Measurements from ENCODE around the gene CCL11.

CCL11 gene

DNA sequence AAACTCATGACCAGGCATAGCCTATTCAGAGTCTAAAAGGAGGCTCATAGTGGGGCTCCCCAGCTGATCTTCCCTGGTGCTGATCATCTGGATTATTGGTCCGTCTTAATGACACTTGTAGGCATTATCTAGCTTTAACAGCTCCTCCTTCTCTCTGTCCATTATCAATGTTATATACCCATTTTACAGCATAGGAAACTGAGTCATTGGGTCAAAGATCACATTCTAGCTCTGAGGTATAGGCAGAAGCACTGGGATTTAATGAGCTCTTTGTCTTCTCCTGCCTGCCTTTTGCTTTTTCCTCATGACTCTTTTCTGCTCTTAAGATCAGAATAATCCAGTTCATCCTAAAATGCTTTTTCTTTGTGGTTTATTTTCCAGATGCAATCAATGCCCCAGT, 29.7 kb upstream of the CCL11 start:
- in situ Hi-C loops (cut with MboI; ENCODE audit: low sequenced_read_pairs) = loop anchor here (25.0 kb wide), 1 partner anchor 106 kb away; the partner anchor contains the start of genes CCL1 and CCL13

DNA sequence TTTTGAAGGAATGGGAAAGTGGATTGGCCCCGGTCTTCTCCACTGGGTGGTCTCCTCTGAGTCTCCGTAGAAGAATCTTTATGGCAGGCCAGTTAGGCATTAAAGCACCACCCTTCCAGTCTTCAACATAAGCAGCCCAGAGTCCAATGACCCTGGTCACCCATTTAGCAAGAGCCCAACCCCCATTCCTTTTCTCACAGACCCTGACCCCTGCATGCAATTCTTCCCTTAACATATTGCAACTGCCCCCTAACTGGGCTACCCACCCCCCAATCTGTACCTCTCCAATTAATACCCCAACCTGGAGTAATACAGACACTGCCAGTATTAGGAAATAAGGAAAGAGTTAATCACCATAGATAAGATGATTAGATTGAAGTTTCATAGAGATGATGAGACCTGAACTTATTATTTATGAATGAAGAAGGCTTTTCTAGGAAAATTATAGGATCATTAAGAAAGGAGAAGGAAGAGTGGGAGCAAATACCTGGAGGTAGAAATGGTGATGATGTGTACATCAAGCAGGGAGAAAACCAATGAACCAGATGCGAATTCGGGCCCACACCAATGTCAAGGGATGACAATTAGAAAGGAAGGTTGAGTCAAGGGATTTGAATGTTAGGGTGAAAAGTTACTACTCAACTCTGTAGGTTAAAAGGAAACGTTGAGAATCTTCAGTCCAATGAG, 28.1 kb upstream of the CCL11 start:
- in situ Hi-C loops (cut with MboI; ENCODE audit: low sequenced_read_pairs) = loop anchor here (25.0 kb wide), 1 partner anchor 105 kb away; the partner anchor contains the start of genes CCL1 and CCL13

DNA sequence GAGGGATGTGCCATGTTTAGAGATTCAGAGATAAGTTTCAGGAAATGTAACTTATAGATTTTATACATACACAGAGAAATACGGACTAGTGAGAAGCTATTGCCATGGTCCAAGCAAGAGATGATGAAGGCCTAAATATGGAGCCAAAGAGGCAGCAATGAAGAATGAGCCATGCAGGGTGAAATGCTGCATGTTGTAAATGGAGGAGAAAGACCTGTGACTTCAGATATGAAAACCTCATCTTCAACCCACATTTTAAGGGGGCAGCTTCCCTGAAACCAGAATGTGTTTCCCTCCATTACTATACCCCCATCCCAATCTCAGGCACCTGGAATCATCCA, 27.6 kb upstream of the CCL11 start:
- in situ Hi-C loops (cut with MboI; ENCODE audit: low sequenced_read_pairs) = loop anchor here (25.0 kb wide), 1 partner anchor 104 kb away; the partner anchor contains the start of genes CCL1 and CCL13

DNA sequence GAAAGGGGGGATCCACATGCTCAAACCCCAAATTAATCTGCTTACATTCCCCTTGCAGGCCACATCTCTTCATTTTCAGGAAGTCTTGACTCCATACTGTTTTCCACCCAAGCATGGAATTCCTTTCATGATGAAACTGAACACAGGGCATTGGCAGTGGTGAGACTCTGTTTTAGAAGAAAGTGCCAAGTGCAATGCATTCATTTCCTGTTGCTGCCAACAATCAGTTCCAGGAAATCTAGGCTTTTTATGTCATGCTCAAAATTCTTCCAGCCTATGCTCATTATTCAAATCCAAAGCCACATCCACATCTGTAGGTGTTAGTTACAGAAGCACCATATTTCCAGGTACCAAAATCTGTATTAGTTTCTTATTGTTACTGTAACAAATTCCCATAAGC, 26.4 kb upstream of the CCL11 start:
- in situ Hi-C loops (cut with MboI; ENCODE audit: low sequenced_read_pairs) = loop anchor here (25.0 kb wide), 1 partner anchor 103 kb away; the partner anchor contains the start of genes CCL1 and CCL13

DNA sequence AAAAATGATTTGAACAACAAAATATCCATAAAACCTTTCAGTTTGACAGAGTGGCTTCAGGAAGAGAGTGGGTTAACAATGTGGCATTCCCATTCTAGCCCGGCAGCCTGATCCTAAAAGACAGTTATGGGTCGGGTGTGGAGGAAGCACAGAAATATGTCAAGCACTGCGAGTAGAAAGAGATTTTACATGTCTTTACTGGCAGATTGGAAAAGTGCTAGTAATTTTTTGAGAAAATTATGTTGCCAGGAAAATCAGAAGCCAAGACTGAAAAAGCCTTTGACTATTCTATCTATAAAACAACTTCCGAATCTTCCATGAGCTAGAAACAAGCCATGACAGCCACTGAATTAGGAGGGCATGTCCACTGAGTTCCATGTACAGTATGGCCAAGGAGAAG, 24.7 kb upstream of the CCL11 start:
- in situ Hi-C loops (cut with MboI; ENCODE audit: low sequenced_read_pairs) = loop anchor here (25.0 kb wide), 1 partner anchor 101 kb away; the partner anchor contains the start of genes CCL1 and CCL13

DNA sequence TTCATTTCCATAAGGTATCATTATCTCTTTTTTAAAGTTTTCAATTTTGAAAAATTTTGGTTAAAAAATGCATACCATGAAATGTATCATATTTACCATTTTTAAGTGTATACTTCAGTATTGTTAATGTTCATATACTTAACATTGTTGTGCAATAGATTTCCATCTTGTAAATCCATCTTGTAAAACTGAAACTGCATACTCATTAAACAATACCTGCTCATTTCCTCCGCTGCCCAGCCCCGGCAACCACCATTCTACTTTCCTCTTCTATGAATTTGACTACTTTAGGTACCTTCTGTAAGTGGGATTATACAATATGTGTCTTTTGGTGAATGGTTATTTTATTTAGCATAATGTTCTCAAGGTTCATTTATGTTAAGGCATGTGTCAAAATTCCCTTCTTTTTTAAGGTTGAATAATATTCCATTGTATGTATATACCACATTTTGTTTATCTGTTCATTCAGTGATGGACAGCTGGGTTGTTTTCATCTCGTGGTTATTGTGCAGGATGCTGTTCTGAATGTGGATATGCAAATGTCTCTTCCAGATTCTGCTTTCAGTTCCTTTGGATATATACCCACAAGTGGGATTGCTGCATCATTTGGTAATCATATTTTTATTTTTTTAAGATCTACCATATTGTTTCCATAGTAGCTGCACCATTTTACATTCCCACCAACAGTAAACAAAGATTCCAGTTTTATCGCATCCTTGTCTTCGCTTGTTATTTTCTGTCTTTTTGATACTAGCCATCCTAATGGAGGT, 23.8 kb upstream of the CCL11 start:
- in situ Hi-C loops (cut with MboI; ENCODE audit: low sequenced_read_pairs) = loop anchor here (25.0 kb wide), 1 partner anchor 101 kb away; the partner anchor contains the start of genes CCL1 and CCL13

DNA sequence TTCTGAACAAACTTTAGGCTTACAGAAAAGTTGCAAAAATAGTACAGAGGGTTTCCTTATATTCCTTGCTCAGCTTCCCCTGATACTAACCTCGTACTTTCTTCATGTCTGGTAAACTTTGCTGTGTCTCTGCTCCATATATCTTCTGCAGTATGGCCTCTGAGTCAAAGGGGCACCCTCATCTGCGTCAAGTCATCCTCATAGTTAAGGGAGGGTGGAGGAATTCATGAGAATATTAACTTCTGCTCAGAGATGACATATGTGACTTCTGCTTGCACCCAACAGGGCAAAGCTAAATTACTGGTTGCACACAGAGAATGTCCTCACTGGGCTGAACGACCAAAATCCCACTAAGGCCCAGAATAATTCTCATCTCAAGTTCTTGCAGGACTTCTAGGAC, 19.8 kb upstream of the CCL11 start:
- in situ Hi-C loops (cut with MboI; ENCODE audit: low sequenced_read_pairs) = loop anchor here (25.0 kb wide), 1 partner anchor 97 kb away; the partner anchor contains the start of genes CCL1 and CCL13

DNA sequence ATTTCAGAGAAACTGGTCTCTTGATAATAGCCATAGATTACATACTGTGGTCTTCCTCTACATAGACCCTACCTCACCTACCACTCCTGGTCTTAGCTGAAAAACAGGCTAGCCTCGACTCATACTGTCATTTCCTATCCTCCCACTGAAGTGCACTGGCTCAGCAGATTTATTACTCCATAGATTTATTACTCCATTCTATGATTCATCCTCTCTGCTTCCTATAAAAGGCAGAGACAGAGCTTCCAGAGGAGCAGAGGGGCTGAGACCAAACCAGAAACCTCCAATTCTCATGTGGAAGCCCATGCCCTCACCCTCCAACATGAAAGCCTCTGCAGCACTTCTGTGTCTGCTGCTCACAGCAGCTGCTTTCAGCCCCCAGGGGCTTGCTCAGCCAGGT, 15.6 kb upstream of the CCL11 start, which contains the start of gene CCL7:
Gene CCL7, plus strand, starts transcription at position 253 of the 400 bp plus-strand sequence. Its CDS starts 70 bp downstream, at position 323.
- in situ Hi-C loops (cut with MboI; ENCODE audit: low sequenced_read_pairs) = loop anchor here (25.0 kb wide), 1 partner anchor 92 kb away; the partner anchor contains the start of genes CCL1 and CCL13

DNA sequence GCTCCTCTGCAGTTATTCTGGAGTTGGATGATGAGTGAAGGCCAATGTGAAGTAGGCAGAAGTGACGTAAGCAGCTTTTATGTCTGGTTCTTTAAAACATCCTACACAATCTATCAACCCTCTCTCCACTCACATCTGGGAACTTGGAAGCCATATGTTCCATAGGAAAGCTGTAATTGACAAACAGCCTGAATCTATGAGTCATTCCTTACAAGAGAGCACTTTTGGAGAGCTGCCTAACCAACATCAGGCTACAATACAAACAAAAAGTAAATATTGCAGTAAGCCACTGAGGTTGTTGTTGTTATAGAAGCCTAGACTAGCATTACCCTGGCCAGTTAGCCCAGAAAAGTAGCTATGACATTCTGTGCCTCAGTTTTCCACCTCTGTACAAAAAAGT, 9.7 kb upstream of the CCL11 start:
- in situ Hi-C loops (cut with MboI; ENCODE audit: low sequenced_read_pairs) = no loop called here

DNA sequence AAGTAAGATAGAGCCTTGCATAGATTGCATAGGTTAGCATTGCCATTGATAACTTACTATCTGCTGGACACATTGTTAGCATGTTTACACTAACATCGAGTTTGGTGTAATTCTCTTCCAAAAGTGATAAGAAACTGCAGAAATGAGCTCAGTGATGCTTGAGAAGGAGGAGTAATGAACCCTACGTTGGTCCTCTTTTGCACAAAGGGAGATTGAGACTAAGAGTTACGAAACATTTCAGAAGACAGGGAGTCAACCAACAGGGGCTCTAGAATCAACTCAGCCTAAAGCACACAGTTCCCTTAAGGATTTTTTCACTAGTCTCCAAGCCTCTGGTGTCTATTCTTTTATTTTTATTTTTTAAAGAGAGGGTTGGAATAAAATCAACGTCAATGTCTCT, 8.7 kb upstream of the CCL11 start:
- in situ Hi-C loops (cut with MboI; ENCODE audit: low sequenced_read_pairs) = no loop called here

DNA sequence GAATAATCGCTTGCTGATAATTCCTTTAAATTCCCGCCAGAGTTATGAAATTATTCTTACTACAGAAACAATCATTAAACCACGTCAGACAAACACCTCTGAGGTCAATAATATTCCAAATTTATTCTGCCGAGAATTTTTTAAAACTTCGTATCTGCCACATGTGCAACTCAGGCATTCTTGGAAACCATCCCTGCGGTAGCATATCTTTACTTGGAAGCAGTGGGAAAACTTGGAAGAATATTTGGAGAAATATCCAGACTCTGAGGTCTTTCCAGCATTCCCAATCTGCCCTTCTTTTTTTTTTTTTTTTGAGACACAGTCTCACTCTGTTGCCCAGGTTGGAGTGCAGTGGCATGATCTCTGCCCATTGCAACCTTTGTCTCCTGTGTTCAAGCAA, 2.0 kb upstream of the CCL11 start:
- in situ Hi-C loops (cut with MboI; ENCODE audit: low sequenced_read_pairs) = no loop called here

DNA sequence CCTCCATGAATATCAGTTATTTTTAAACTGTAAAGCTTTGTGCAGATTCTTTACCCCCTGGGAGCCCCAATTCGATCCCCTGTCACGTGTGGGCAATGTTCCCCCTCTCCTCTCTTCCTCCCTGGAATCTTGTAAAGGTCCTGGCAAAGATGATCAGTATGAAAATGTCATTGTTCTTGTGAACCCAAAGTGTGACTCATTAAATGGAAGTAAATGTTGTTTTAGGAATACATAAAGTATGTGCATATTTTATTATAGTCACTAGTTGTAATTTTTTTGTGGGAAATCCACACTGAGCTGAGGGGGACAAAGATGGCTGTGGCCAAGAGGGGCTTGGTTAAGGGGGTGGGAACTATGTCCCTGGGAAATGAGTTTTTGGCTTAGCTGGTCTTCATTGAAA, 2.3 kb downstream of the CCL11 start:
- in situ Hi-C loops (cut with MboI; ENCODE audit: low sequenced_read_pairs) = no loop called here

DNA sequence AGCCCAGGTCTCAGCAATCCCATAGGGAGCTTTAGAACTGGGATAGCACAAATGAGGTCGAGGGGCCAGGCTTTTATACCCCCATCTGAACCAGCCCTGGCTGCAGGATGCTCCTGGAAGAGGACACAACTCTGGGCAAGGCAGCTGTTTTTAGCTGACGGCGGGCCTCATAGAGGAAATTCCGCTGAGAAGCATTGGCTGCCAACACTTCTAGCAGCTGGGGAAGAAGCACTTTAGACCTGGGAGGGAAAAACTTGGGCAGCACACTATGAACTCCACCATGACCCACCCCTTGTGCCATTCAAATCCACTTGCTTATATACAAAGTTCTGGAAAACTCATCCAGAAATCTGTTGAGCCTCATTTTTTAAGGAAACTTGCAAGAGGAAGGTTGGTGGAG, 5.0 kb downstream of the CCL11 start:
- in situ Hi-C loops (cut with MboI; ENCODE audit: low sequenced_read_pairs) = no loop called here

DNA sequence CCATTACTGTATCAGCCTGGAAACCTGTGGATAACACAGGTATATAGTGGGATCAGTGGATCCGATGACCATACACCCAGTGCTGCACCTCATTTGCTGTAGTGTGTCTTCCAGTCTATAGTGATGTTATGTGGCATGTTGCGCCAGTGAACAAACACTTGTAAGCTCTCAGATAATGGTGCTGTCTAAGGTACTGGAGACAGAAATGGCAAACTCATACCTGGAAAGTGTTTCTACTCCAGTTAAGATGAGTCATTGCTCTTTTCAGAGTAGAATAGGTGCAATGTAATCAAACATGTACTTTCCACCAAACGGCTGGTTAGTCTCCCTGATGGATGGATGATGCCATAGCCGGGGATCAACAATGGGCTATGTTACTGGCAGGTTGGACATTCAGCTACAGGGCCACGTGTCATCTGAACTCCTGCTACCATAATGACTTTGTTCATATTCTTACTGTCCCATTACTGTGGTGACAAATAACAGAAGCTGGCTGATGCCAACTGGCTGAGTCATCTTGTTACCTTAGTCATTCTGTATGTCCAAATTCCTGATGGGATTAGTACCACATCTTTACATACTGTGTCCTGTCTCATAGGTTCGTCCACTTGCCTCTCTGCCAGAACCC, 6.3 kb downstream of the CCL11 start:
- in situ Hi-C loops (cut with MboI; ENCODE audit: low sequenced_read_pairs) = no loop called here

DNA sequence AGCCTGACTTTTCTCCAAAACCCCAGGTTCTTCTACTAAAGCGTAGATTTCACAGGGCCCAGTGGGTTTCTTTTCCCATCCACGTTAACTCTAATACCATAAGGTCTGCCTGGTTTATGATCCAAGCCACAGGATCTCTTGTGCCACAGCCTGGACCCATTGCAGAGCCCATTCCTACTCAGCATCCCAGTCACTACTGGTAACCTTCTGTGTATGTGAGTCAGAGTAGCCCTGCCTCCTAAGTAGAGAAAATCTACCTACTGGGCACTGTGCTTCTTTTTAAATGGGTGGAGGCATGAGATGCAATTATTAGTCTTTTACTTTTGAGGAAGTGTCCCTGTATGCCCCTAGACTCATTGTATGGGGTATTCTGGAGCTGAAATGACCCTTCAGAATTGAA, 13.5 kb downstream of the CCL11 start:
- in situ Hi-C loops (cut with MboI; ENCODE audit: low sequenced_read_pairs) = no loop called here

DNA sequence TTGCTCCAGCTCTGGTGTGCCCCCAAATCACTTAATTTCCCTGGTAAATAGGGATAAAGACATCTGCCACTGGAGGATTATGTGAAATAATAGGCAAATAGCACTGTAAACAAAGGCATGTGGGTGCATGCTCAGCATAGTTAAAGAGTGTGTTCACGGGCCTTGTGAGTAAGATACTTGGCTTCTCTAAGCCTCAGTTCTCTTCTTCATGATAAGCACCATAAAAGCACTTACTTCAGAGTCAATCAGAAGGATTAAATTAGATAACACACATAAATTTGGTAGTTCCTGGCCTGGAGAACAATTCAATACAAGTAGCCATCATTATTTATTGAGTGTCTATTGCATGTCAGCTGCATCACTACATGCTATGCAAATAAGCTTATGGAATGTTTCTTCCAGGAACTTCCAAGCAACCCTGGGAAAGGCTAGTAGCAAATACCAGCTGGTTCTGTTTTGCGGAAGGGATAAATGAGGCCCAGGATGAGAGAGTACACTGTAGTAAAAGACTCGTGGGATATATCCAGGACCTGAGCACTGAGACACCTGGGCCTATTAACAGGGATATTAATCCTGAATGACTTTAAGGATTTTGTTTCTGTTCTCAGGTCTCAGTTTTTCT, 14.5 kb downstream of the CCL11 start:
- in situ Hi-C loops (cut with MboI; ENCODE audit: low sequenced_read_pairs) = loop anchor here (25.0 kb wide), 1 partner anchor 337 kb away; no protein-coding TSS in a partner anchor

DNA sequence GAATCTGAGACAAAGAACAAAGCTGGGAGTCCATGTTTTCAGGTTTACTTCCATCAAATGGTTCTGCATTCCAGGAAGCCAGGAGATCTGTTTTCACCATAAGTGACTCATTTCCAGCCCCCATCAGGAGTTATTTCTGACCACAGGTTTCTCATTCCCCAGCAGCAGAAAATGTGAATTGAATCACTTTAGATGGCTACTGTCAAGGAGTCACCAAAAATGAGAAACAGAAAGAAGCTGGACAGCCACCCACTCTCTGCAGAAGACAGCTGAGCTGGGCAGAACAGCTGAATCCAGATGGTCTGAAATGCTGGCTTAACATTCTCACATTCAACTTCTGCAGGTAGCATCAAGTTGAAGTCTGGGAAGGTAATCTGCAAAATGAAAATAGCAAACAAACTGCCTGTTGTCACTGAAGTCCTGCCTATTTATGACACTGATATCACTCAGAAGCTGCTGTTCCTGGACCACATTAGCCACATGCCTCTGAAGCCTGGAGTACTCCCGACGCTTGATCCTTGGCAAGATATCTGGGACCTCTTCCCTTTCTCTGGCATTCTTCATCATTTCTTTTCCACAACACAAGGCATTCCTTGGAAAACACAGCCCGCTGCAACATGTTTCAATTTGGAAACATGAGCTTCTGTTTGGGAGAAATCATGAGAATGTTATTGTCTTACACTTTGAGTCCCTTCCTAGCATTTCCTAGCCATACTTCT, 15.3 kb downstream of the CCL11 start:
- in situ Hi-C loops (cut with MboI; ENCODE audit: low sequenced_read_pairs) = loop anchor here (25.0 kb wide), 1 partner anchor 336 kb away; no protein-coding TSS in a partner anchor

DNA sequence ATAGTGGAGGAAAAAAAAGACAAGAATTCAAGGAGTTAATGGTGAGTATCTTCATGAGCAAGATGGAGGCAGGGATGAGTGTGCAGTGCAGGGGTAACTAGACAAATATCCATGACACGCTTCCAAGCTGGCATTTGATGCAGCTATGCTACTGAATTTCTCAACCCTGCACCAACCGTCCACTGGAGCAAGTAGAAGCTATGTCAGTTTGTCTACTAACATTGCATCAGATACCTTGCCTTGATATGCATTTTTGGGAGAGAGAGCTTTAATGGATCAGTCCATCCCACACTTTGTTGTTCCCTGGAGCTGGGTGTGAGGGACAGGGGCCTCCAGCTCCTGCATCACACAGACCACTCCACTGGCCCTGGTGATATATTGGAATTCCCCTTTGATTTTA, 16.4 kb downstream of the CCL11 start:
- in situ Hi-C loops (cut with MboI; ENCODE audit: low sequenced_read_pairs) = loop anchor here (25.0 kb wide), 1 partner anchor 335 kb away; no protein-coding TSS in a partner anchor

DNA sequence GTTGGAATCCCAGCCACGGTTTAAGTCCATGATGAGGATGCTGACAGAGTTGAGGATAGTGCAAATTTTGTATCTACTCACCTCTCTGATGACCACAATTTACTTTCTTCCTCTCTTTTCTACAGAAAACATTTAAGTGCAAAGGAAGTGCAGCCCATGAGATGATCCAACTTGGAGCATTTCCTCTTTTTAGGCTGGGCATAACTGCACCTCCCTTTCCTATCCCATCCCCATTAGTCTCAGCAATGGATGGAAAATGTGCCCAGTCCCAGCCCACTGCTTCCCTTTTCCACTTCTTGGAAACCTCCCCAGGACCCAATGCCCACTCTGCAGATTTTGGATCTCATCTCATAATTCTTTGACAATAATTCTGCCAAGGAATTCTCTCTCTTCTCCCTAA, 17.1 kb downstream of the CCL11 start:
- in situ Hi-C loops (cut with MboI; ENCODE audit: low sequenced_read_pairs) = loop anchor here (25.0 kb wide), 1 partner anchor 335 kb away; no protein-coding TSS in a partner anchor

DNA sequence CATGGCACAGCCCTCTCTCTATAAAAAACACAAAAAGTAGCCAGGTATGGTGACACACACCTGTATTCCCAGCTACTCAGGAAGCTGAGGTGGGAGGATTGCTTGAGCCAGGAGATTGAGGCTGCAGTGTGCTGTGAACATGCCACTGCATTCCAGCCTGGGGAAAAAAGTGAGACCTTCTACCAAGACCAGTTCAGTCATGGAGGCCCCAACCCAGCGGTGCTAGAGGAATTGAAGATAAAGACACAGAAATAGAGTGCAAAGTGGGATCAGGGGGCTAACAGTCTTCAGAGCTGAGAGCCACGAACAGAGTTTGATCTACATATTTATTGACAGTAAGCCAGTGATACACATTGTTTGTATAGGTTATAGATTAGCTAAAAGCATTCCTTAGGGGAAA, 18.1 kb downstream of the CCL11 start:
- in situ Hi-C loops (cut with MboI; ENCODE audit: low sequenced_read_pairs) = loop anchor here (25.0 kb wide), 1 partner anchor 334 kb away; no protein-coding TSS in a partner anchor
